ENCODE data around the gene ACTR2.

GRCh38 chr2:65212115-65212514 lies 15.5 kb upstream of the ACTR2 start:
- TF ChIP-seq CTCF (IDR thresholded peaks at IDR 0.05) (no peak), SIN3A (IDR thresholded peaks at IDR 0.05; ENCODE audit: borderline replicate concordance, insufficient read depth, low read depth, low read length) (no peak), POLR2AphosphoS5 (IDR thresholded peaks at IDR 0.05; ENCODE audit: low read depth, low read length) (no peak), REST (IDR thresholded peaks at IDR 0.05; ENCODE audit: insufficient read depth in 1 of 2, low read depth in 2 of 2, low read length in 1 of 2) (no peak), TCF7L2 (IDR thresholded peaks at IDR 0.05; ENCODE audit: low read depth, low read length) (no peak)
